ENCODE measurements around the gene MYL3.

DNA sequence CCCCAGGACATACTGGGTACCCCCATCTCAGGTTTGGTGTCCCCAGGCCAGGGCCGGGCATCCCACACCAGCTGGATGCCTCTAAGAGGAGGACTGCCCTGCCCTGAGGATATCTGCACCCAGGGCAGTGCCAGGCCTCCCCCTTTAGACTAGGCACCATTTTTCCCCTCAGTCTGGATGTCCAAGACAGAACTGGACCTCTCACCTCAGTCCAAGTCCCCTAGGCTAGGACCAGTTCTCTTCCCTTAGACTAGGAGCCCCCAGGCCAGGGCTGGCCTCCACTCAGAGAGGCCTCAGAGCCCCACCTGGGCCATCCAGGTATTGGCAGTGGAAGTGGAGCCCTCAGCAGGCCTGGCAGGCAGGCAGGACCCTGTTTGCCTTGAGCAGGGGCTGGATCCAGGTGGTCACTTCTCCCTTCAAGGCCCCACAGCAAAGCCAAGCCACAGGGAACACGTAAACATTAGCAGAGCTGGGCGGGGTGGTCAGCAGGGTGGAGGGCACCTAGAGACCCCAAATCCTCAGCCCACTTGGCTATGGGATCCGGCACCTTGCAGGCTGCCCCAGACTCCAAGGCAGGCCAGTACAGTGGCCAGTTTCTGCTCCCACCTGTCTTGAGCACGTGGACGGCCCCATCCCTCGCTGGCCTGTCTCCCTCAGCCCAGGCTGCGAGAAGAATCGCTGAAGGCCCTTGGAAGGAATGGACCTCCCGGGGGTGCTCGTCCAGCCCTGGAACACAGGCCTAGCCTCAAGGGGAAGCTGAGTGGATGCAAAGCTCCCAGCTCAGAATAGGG, 42.6 kb upstream of the MYL3 start:
- TF ChIP-seq, protein P1, sequence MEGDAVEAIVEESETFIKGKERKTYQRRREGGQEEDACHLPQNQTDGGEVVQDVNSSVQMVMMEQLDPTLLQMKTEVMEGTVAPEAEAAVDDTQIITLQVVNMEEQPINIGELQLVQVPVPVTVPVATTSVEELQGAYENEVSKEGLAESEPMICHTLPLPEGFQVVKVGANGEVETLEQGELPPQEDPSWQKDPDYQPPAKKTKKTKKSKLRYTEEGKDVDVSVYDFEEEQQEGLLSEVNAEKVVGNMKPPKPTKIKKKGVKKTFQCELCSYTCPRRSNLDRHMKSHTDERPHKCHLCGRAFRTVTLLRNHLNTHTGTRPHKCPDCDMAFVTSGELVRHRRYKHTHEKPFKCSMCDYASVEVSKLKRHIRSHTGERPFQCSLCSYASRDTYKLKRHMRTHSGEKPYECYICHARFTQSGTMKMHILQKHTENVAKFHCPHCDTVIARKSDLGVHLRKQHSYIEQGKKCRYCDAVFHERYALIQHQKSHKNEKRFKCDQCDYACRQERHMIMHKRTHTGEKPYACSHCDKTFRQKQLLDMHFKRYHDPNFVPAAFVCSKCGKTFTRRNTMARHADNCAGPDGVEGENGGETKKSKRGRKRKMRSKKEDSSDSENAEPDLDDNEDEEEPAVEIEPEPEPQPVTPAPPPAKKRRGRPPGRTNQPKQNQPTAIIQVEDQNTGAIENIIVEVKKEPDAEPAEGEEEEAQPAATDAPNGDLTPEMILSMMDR (conservative IDR thresholded peaks at IDR 0.05), result no peak
- no peak for TF ChIP-seq ZFX (IDR thresholded peaks at IDR 0.05)
